NCI-H526 treated with DMSO at 0.1 percent for 48 hours (cell line): ENCODE data around the gene SMC5.
"Not testable (repeated sequence)": the region's sequence is repeated elsewhere in the genome, so short reads cannot be mapped to it uniquely, and the experiment has no call there.

Experiments used
- DNase-seq: peaks from one replicate; lab custom pipeline; 2025; lab: John Stamatoyannopoulos, UW

SMC5 gene

DNA sequence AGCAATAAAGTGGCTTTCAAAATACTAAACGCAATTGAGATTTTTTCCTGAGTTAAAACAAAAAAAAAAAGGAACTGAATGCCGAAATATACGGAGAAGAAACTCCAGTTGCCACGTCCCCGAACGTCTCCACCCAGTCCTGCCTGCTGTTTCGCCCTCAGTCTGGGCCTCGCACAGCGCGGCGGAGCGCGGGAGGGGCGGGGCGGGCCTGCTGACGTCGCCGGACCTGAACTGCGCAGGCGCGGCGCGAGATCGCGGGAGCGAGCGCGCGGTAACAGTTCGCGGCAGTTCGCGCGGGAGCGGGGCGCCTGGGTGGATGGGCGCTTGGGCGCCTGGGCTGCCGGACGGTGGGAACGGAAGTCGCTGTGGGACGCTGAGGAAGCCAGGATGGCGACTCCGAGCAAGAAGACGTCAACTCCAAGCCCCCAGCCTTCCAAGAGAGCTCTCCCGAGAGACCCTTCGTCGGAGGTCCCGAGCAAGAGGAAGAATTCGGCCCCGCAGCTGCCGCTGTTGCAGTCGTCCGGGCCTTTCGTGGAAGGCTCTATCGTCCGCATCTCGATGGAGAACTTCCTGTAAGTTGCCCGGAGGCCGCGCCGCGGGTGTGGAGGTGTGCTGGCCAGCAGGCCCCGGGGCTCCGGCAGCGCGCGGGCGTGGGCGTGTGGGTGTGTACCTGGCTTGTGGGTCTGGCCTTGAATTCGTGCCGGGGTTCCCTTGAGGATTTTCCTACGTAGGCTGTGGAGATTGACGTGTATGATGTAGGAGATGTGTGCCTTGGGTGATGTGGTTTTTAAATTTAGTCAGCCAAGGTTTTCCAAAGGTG lies at the start of gene SMC5:
TSS of gene SMC5 (plus strand) at position 287 of the 820 bp plus-strand sequence. CDS start at position 388, 101 bp downstream.
- DNase-seq = peak; percentile 73

GRCh38 chr9:70217029-70217428 lies 41.7 kb upstream of the SMC5 start:
- no peak for DNase-seq

DNA sequence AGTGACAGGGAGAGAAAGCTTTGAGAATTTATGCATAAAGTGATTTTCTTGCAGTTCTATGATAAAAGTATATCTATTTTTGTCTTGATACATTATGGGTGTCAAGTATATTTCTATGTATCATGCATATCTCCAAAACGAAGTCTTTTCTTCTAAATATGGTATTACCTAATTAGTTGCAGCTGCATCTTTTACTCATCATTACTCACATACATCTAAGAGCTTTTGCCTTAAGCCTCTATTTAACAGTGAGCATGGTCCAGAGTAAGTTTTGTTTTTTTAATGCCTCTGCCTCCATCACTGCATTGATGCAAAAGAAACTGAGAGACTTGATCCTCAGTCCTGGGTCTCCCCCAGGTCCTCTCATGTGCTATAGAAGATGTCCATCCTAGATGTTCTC lies 40.0 kb upstream of the SMC5 start:
- no peak for DNase-seq

DNA sequence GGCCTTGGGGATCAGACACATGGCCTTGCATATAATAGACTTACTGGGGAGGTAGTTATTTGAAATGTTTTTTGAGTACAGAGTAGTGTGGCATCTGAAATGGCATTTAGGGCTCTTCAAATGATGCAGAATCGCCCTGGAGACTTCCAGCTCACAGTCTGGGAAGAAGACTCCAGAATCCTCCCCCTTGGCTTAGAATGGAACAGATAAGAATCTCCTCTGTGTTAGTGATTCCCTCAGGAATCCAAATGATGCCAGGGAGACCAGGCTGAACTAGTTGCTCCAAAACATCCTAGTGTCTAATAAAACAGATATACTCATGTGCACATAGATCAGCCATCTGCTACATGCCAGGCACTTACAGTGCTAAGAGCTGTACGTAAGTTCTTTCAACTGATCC lies 38.6 kb upstream of the SMC5 start:
- no peak for DNase-seq

DNA sequence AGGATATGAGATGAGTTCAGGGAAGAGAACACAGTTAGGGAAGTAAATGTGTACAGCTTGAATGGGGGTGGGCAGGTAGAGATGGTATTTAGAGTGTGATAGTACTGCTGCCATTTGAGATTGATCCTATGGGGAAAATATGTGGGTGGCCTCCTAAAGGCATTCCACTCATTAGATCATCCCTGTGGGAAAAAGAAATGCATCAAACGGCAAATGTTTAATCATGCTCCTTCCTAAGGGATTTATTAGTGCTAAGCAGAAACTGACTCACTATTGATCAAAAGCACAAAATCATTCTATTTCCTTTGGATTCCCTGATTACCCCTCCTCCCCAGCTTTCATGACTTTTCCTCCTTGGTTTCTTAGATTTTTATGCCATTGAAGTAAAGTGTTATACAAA lies 36.4 kb upstream of the SMC5 start:
- DNase-seq = no peak

DNA sequence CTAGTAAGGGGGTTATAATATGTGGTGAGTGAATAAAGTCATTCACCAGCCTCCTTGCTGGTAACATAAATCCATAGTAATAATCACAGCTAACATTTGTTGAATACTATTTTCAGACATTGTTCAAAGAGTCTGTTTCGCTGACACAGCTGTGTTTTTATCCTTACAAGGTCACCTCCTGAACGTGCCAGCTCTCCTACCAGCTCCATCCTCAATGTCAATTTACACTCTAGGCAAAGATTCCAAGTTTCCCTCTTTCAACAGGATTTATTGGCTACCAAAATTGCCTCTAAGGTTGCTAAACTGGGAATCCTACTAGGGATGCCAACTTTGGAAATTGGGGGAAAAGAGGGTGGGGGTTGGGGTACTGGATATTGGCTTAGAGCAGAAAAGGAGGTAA lies 30.7 kb upstream of the SMC5 start:
- DNase-seq = no peak

DNA sequence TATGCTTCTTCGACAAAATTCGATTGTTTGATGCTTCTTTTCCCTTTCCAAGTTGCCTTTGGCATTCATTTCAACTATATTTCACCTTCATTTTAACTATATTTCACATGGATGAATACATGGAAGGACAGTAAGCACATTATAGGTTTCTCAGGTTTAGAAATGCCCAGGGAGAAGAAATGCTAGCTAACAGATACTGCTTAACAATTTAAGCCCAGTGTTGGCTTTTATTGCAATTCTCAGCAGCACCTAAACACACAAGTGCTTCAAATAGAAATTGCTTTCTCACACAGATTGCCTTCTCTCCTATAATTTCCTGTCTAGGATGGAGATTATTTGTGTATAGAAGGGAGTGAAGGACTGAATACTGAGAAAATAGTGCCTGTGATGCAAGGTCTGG lies 30.2 kb upstream of the SMC5 start:
- DNase-seq = no peak

DNA sequence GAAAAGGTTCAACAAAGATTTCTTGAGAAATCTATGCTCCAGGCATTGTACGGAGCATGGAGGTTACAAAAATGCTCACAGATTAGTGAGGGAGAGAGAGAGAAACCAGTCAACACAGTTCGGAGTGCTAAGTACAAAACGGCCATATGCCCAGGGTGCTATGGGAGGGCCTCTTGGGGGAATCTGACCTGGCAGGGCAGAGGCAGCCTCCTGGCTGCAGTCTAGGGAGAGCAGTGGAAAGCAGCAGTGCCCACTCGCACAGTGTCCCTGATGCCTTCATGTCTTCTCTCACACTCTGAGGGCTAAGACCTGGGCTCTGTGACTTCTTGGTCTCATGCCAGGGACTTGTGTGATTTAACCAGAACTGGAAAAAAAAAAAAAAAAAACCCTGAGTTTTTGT lies 29.8 kb upstream of the SMC5 start:
- DNase-seq = no peak

DNA sequence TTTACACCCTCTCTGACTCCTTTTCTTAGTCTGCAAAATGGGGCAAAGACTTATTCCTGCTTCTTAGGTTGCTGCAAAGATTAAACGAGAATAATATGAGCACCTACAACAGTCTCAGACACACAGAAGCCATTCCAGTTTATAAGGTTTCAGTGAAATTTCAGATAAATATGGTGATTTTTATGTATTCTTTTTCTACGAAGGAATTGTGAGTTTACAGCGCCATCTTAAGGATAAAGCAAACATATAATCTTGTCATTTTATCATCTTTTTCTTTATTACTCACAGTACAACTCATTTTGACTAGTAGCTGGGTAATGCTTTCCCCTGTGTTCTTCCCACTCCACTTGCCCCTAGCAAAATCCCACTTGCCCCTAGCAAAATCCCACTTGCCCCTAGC lies 29.2 kb upstream of the SMC5 start:
- DNase-seq = peak; percentile 4

GRCh38 chr9:70232476-70232875 lies 26.3 kb upstream of the SMC5 start:
- DNase-seq = no peak

- not testable (repeated sequence) for DNase-seq
Measured at GRCh38 chr9:70234208-70234607, 24.6 kb upstream of the SMC5 start.

DNA sequence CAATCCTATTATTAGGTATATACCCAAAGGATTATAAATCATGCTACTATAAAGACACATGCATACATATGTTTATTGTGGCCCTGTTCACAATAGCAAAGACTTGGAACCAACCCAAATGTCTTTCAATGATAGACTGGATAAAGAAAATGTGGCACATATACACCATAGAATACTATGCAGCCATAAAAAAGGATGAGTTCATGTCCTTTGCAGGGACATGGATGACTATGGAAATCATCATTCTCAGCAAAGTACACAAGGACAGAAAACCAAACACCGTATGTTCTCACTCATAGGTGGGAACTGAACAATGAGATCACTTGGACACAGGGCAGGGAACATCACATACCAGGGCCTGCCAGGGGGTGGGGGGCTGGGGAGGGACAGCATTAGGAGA lies 12.8 kb upstream of the SMC5 start:
- not testable (repeated sequence) for DNase-seq

DNA sequence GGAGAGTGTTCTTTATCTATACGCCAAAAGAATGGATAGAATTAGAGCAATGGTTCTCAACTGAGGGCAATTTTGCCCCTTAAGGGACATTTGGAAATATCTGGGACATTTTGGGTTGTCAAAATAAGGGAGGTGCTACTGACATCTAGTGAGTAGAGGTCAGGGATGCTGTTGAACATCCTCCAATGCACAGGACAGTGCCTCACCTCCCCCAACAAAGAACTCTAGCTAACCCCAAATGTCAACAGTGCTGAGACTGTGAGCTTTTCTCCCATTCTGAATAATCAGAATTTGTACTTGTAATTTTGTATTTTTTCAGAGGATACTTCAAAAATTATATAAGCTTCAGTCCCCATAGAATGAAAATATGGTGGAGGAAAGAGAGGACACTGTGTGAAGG lies 8.6 kb upstream of the SMC5 start:
- DNase-seq = no peak

DNA sequence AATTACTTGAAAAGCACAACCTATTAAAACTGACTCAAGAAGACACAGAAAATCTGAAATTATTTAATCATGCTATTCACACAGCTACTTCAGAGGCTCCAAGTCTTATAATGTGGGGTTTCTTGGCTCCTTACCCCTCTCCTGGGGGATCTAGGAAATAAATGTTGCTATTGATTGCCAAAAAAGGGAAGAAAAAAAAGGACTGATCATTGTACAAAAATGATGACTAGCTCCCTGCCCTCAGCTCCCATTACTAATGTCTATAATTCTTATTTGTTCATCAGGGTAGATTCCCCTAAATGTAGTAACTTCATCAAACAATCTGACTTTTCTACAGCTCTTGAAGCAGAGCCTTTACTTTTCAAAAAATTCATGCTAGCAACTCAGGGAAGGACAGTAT lies 3.3 kb upstream of the SMC5 start:
- DNase-seq = no peak

- no peak for DNase-seq
Measured at GRCh38 chr9:70256123-70256551, 2.6 kb upstream of the SMC5 start.

DNA sequence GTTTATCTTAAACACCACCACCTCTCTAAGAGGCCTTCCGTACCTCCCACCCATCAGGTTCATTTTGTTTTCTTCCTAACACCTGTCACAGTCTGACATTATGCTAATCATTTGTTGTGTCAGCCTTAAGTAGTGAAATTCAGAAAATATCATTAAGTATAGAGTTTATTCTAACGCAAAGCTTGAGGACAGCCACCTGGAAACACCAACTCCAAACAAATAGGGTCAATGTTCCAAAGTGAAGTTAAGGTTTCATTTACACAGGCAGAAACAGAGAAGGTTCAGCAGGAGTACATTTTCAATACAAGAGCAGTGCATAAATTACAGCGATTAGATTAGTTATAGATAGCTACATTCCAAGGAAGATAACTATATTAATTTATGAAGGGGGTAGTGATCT lies 1.3 kb upstream of the SMC5 start:
- peak; percentile 4 for DNase-seq

GRCh38 chr9:70257991-70258691 lies 637 bp upstream of the SMC5 start:
- peak; percentile 46 for DNase-seq

DNA sequence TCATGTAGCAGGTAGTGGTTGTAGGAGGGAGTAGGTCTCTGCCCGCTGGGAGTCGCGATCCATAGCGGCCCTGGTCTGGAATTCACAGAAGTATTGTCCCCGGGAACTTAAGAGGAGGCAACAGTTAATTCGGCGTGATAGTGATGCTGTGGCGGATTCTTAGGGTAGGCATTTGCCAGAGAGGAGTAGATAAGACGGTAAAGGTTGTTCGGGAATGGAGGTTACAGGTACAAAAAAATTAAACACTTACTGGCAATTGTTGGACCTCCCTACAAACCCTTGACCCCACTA lies 679 bp downstream of the SMC5 start:
- DNase-seq = peak; percentile 46

- DNase-seq = no peak
Measured at GRCh38 chr9:70260007-70260443, 1.2 kb downstream of the SMC5 start.

GRCh38 chr9:70260606-70261005 lies 1.8 kb downstream of the SMC5 start:
- no peak for DNase-seq

GRCh38 chr9:70261131-70261870 lies 2.5 kb downstream of the SMC5 start:
- DNase-seq = no peak

DNA sequence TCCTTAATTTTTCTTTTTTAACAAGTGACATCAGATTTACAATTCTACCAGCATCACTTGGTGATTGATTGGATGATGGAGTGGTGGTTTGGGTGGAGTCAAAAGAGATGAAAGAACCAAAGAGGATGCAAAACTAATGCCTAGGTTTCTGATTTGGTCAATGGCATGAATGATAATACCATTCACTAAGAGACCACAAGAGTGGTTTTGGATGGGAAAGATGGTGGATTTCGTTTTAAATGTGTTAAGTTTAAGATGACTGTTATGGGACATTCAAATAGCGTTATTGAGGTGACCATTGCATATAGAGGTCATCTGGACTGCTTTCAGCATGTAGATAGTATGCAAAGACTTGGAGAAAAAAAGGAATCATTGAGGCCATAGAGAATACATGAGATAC lies 3.6 kb downstream of the SMC5 start:
- no peak for DNase-seq

DNA sequence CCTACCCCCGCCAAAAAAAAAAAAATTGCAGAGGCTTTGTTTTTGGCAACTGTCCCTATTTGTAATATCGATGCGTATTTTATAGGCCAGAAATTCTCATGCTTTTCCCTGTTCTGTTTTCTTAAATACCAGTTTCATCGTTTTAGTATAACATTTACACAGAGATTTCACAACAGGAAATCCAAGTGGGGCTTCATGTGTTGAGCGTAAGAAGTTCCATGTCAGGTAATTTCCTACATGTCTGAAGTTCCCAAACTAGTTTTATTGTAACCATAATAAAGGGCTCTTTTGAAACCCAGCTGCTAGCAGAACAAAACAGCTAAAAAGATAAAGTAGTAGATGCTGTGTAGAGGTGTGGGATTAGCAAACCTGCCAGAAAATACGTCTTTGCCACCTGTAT lies 4.2 kb downstream of the SMC5 start:
- DNase-seq = no peak
